ENCODE results near the gene PANX3.

Gene PANX3

GRCh38 chr11:124625504-124626168 is 14.4 kb downstream of the PANX3 start:
- no peak overlapping the region for H3K9ac ChIP-seq (ENCODE audit: low read length)
- H3K36me3 ChIP-seq (ENCODE audit: low read length) = peaks cover 42% of the 10 kb centered on the region
- no peaks in the 10 kb centered on the region for H3K9me2 ChIP-seq (replicated peaks; ENCODE audit: insufficient read depth, low read length)
- H3K27me3 ChIP-seq (ENCODE audit: low read length) = no peaks in the 10 kb centered on the region
- H3F3A ChIP-seq (ENCODE audit: insufficient read depth) = no peaks in the 10 kb centered on the region
- TF ChIP-seq CTCF (IDR thresholded peaks at IDR 0.05; ENCODE audit: insufficient read depth, low read length, poor library complexity, severe bottlenecking) = no peak
- TF ChIP-seq EZH2phosphoT487 (conservative IDR thresholded peaks at IDR 0.05; ENCODE audit: low read length) = no peak
- no peaks in the 10 kb centered on the region; the same call in 1 of the 2 replicates for H4K20me1 ChIP-seq (ENCODE audit: low read depth, low read length)
- H3K79me2 ChIP-seq (ENCODE audit: insufficient read depth, low read length) = peaks cover 30% of the 10 kb centered on the region
- H3K9me3 ChIP-seq (ENCODE audit: insufficient read depth, low read length) = no peaks in the 10 kb centered on the region
- no peak overlapping the region for H3K4me3 ChIP-seq (ENCODE audit: insufficient read depth, low read length, poor library complexity, severe bottlenecking)
- no peak overlapping the region for H3K27ac ChIP-seq (ENCODE audit: low read depth, low read length)
- H2AFZ ChIP-seq (ENCODE audit: low read depth, low read length, severe bottlenecking) = no peak overlapping the region
- H3K4me2 ChIP-seq (ENCODE audit: low read depth, low read length, poor library complexity, severe bottlenecking) = no peak overlapping the region

GRCh38 chr11:124627546-124627945 is 16.3 kb downstream of the PANX3 start:
- Histone ChIP-seq H3K27ac (ENCODE audit: low read depth, low read length) (no peak overlapping the region), H2AFZ (ENCODE audit: low read depth, low read length, severe bottlenecking) (no peak overlapping the region), H3K4me3 (ENCODE audit: insufficient read depth, low read length, poor library complexity, severe bottlenecking) (no peak overlapping the region), H3K4me2 (ENCODE audit: low read depth, low read length, poor library complexity, severe bottlenecking) (no peak overlapping the region), H3K79me2 (ENCODE audit: insufficient read depth, low read length) (peaks cover 30% of the 10 kb centered on the region), H3K9me2 (replicated peaks; ENCODE audit: insufficient read depth, low read length) (no peaks in the 10 kb centered on the region), H3K9ac (ENCODE audit: low read length) (no peak overlapping the region), H3K36me3 (ENCODE audit: low read length) (peaks cover 52% of the 10 kb centered on the region), H4K20me1 (ENCODE audit: low read depth, low read length) (no peaks in the 10 kb centered on the region; the same call in 1 of the 2 replicates), H3K9me3 (ENCODE audit: insufficient read depth, low read length) (no peaks in the 10 kb centered on the region), H3K27me3 (ENCODE audit: low read length) (no peaks in the 10 kb centered on the region), H3F3A (ENCODE audit: insufficient read depth) (no peaks in the 10 kb centered on the region)
- TF ChIP-seq CTCF (IDR thresholded peaks at IDR 0.05; ENCODE audit: insufficient read depth, low read length, poor library complexity, severe bottlenecking) = no peak
- TF ChIP-seq EZH2phosphoT487 (conservative IDR thresholded peaks at IDR 0.05; ENCODE audit: low read length) = no peak

GRCh38 chr11:124629961-124630360 is 18.7 kb downstream of the PANX3 start:
- Histone ChIP-seq H3F3A (ENCODE audit: insufficient read depth) (no peaks in the 10 kb centered on the region), H4K20me1 (ENCODE audit: low read depth, low read length) (no peaks in the 10 kb centered on the region; the same call in 1 of the 2 replicates), H3K36me3 (ENCODE audit: low read length) (peaks cover 49% of the 10 kb centered on the region), H3K9me3 (ENCODE audit: insufficient read depth, low read length) (no peaks in the 10 kb centered on the region), H3K27ac (ENCODE audit: low read depth, low read length) (no peak overlapping the region), H3K4me3 (ENCODE audit: insufficient read depth, low read length, poor library complexity, severe bottlenecking) (no peak overlapping the region), H3K4me2 (ENCODE audit: low read depth, low read length, poor library complexity, severe bottlenecking) (no peak overlapping the region), H3K79me2 (ENCODE audit: insufficient read depth, low read length) (peaks cover 7% of the 10 kb centered on the region), H3K27me3 (ENCODE audit: low read length) (no peaks in the 10 kb centered on the region), H3K9ac (ENCODE audit: low read length) (no peak overlapping the region), H2AFZ (ENCODE audit: low read depth, low read length, severe bottlenecking) (no peak overlapping the region), H3K9me2 (replicated peaks; ENCODE audit: insufficient read depth, low read length) (no peaks in the 10 kb centered on the region)
- no peak for TF ChIP-seq CTCF (IDR thresholded peaks at IDR 0.05; ENCODE audit: insufficient read depth, low read length, poor library complexity, severe bottlenecking)
- no peak for TF ChIP-seq EZH2phosphoT487 (conservative IDR thresholded peaks at IDR 0.05; ENCODE audit: low read length)
